Testis (tissue), 2 donors: ENCODE results near the gene ADAT3.

Experiments
- CTCF ChIP-seq, 3 experiments: fragments of 450-650 bp in 2 of 3; fragments of 200-600 bp in 1 of 3; sonication (generic) in 1 of 3; IDR thresholded peaks; one replicate each; pipeline ENCODE4 v1.5.1; 2016 to 2019; ENCODE audit warnings: antibody characterized with exemption in 3 of 3, mild to moderate bottlenecking in 2 of 3, moderate library complexity in 1 of 3
- POLR2A ChIP-seq: fragments of 450-650 bp; IDR thresholded peaks from one replicate; pipeline ENCODE4 v1.6.1; 2017; ENCODE audit warnings: antibody characterized with exemption, mild to moderate bottlenecking, moderate library complexity

DNA sequence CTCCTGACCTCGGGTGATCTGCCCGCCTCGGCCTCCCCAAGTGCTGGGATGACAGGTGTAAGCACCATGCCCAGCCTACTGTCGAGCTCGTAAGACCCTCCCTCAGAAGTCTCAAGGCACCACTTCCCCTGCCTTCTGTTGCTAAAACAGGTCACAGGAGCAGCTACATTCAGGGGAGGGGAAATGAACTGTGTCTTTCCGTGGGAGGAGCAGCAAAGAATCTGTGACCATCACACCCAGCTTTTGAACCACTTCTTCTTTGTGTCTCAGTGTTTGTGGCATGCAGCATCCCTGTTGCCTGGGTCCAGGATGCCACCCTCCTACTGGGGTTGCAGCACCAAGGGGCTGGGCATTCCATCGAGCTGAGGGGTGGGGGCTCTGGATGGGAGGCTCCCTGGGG, 28.0 kb downstream of the ADAT3 start:
- no peak for TF ChIP-seq POLR2A
- TF ChIP-seq CTCF (IDR thresholded peaks at IDR 0.05) = no peak
